Measurements from ENCODE around the gene SLC48A1.

Gene SLC48A1

GRCh38 chr12:47758834-47759690 is 14.0 kb upstream of the SLC48A1 start, which contains the start of gene RAPGEF3:
Gene RAPGEF3 (minus strand): TSS chr12:47758880. CDS start chr12:47758556, 324 bp downstream.
- DNase-seq: peak; percentile 81

GRCh38 chr12:47762850-47763465 is 10.1 kb upstream of the SLC48A1 start:
- DNase-seq: no peak

- no peak for DNase-seq
Observed at GRCh38 chr12:47763481-47764346, 9.3 kb upstream of the SLC48A1 start.

- no peak for DNase-seq
Observed at GRCh38 chr12:47766502-47767215, 6.4 kb upstream of the SLC48A1 start.

GRCh38 chr12:47767216-47767724 is 5.8 kb upstream of the SLC48A1 start:
- DNase-seq: peak; percentile 87

GRCh38 chr12:47768323-47768811 is 4.7 kb upstream of the SLC48A1 start:
- DNase-seq: no peak

- DNase-seq: no peak
Observed at GRCh38 chr12:47769234-47770085, 3.6 kb upstream of the SLC48A1 start.

GRCh38 chr12:47770086-47770726 is 2.8 kb upstream of the SLC48A1 start:
- no peak for DNase-seq

GRCh38 chr12:47771304-47771703 is 1.7 kb upstream of the SLC48A1 start:
- no peak for DNase-seq

- DNase-seq: no peak
Observed at GRCh38 chr12:47772094-47772660, 861 bp upstream of the SLC48A1 start.

GRCh38 chr12:47772738-47773061 is 338 bp upstream of the SLC48A1 start:
- DNase-seq: no peak

- no peak for DNase-seq
Observed at GRCh38 chr12:47773858-47774580, 981 bp downstream of the SLC48A1 start.

- no peak for DNase-seq
Observed at GRCh38 chr12:47774663-47775062, 1.6 kb downstream of the SLC48A1 start.

- DNase-seq: no peak
Observed at GRCh38 chr12:47775100-47775911, 2.3 kb downstream of the SLC48A1 start.

- no peak for DNase-seq
Observed at GRCh38 chr12:47776471-47777143, 3.6 kb downstream of the SLC48A1 start.

- DNase-seq: no peak
Observed at GRCh38 chr12:47777151-47777550, 4.1 kb downstream of the SLC48A1 start.

- DNase-seq: no peak
Observed at GRCh38 chr12:47777741-47778558, 4.9 kb downstream of the SLC48A1 start.

All from CD4-positive, alpha-beta T cell treated with Interleukin-6 for 4 hours (primary cell).